Subcutaneous abdominal adipose tissue (tissue), 5 donors: ENCODE measurements around the gene CD2AP.

Experiments
- H3K27ac ChIP-seq: one replicate; pipeline ENCODE4 v1.7.0; 2013; ENCODE audit warnings: low read depth, mild to moderate bottlenecking, inconsistent platforms, low read length, moderate library complexity
- H3K27me3 ChIP-seq, 5 donors: one replicate each; pipeline ENCODE4 v1.7.0; 2013; ENCODE audit warnings: low read length in 5 of 5, inconsistent platforms in 1 of 5; ENCODE audit not compliant: control insufficient read depth in 5 of 5, insufficient read depth in 4 of 5
- H3K36me3 ChIP-seq, 5 donors: one replicate each; pipeline ENCODE4 v1.7.0; 2013; ENCODE audit warnings: low read length in 5 of 5; ENCODE audit not compliant: control insufficient read depth in 5 of 5, insufficient read depth in 5 of 5
- H3K4me1 ChIP-seq, 5 donors: one replicate each; pipeline ENCODE4 v1.7.0; 2013; ENCODE audit warnings: low read length in 5 of 5, mild to moderate bottlenecking in 3 of 5, moderate library complexity in 1 of 5; ENCODE audit not compliant: control insufficient read depth in 5 of 5, insufficient read depth in 5 of 5
- H3K4me3 ChIP-seq, 5 donors: one replicate each; pipeline ENCODE4 v1.7.0; 2013; ENCODE audit warnings: low read length in 5 of 5, low read depth in 1 of 5
- H3K9ac ChIP-seq, 5 donors: one replicate each; pipeline ENCODE4 v1.7.0; 2013; ENCODE audit warnings: low read length in 5 of 5, mild to moderate bottlenecking in 4 of 5, moderate library complexity in 3 of 5
- H3K9me3 ChIP-seq, 5 donors: one replicate each; pipeline ENCODE4 v1.7.0; 2013; ENCODE audit warnings: low read length in 5 of 5; ENCODE audit not compliant: control insufficient read depth in 5 of 5
- donor health status: healthy.
- donor health status: healthy.
- donor health status: healthy.
- donor health status: healthy.
- donor health status: healthy.

The CD2AP gene

GRCh38 chr6:47648031-47648430 is 170.4 kb downstream of the CD2AP start:
- no peaks in the 10 kb centered on the region for H3K9me3 ChIP-seq
- no peak overlapping the region for H3K4me3 ChIP-seq
- no peaks in the 10 kb centered on the region for H3K36me3 ChIP-seq
- H3K27me3 ChIP-seq: no peaks in the 10 kb centered on the region
- peaks cover 0 to 12% (median 7%) of the 10 kb centered on the region in 5 donors for H3K4me1 ChIP-seq
- no peak overlapping the region for H3K9ac ChIP-seq
- no peak overlapping the region for H3K27ac ChIP-seq

GRCh38 chr6:47650553-47651432 is 173.2 kb downstream of the CD2AP start:
- Histone ChIP-seq H3K9me3 (no peaks in the 10 kb centered on the region), H3K4me1 (peaks cover 0 to 12% (median 7%) of the 10 kb centered on the region in 5 donors), H3K4me3 (no peak overlapping the region), H3K27me3 (no peaks in the 10 kb centered on the region), H3K9ac (no peak overlapping the region), H3K27ac (no peak overlapping the region), H3K36me3 (no peaks in the 10 kb centered on the region)

GRCh38 chr6:47651505-47651944 is 173.9 kb downstream of the CD2AP start:
- Histone ChIP-seq H3K9me3 (no peaks in the 10 kb centered on the region), H3K27ac (no peak overlapping the region)

GRCh38 chr6:47653706-47654105 is 176.1 kb downstream of the CD2AP start:
- no peak overlapping the region for H3K9ac ChIP-seq
- no peak overlapping the region for H3K27ac ChIP-seq
- H3K4me3 ChIP-seq: no peak overlapping the region
- H3K36me3 ChIP-seq: no peaks in the 10 kb centered on the region
- H3K4me1 ChIP-seq: peaks cover 0 to 17% (median 7%) of the 10 kb centered on the region in 5 donors
- H3K27me3 ChIP-seq: no peaks in the 10 kb centered on the region
- no peaks in the 10 kb centered on the region for H3K9me3 ChIP-seq

More at GRCh38 chr6:47651505-47651944, 173.9 kb downstream of the CD2AP start:
- Histone ChIP-seq H3K4me3 (peak overlapping the region in 1 of 5 donors; percentile 25), H3K36me3 (no peaks in the 10 kb centered on the region), H3K4me1 (peaks cover 0 to 17% (median 7%) of the 10 kb centered on the region in 5 donors), H3K27me3 (no peaks in the 10 kb centered on the region), H3K9ac (no peak overlapping the region)

- Histone ChIP-seq H3K27me3 (no peaks in the 10 kb centered on the region), H3K27ac (no peak overlapping the region), H3K4me3 (no peak overlapping the region), H3K36me3 (no peaks in the 10 kb centered on the region), H3K9me3 (no peaks in the 10 kb centered on the region), H3K9ac (no peak overlapping the region), H3K4me1 (peaks cover 0 to 17% (median 7%) of the 10 kb centered on the region in 5 donors)
Observed at GRCh38 chr6:47654255-47654654, 176.7 kb downstream of the CD2AP start.

- H3K4me3 ChIP-seq: no peak overlapping the region
Observed at GRCh38 chr6:47655719-47656595, 178.4 kb downstream of the CD2AP start.

GRCh38 chr6:47661960-47662359 is 184.4 kb downstream of the CD2AP start:
- Histone ChIP-seq H3K27me3 (no peaks in the 10 kb centered on the region), H3K9ac (no peak overlapping the region), H3K4me1 (peaks cover 0 to 2% (median 0%) of the 10 kb centered on the region in 5 donors), H3K36me3 (no peaks in the 10 kb centered on the region), H3K9me3 (no peaks in the 10 kb centered on the region), H3K27ac (no peak overlapping the region), H3K4me3 (no peak overlapping the region)

More at GRCh38 chr6:47655719-47656595, 178.4 kb downstream of the CD2AP start:
- Histone ChIP-seq H3K27me3 (no peaks in the 10 kb centered on the region), H3K4me1 (peaks cover 0 to 15% (median 5%) of the 10 kb centered on the region in 5 donors), H3K9ac (no peak overlapping the region), H3K27ac (no peak overlapping the region), H3K36me3 (no peaks in the 10 kb centered on the region), H3K9me3 (no peaks in the 10 kb centered on the region)

- H3K9me3 ChIP-seq: no peaks in the 10 kb centered on the region
Observed at GRCh38 chr6:47663462-47664216, 186.1 kb downstream of the CD2AP start.

GRCh38 chr6:47665112-47665511 is 187.5 kb downstream of the CD2AP start:
- Histone ChIP-seq H3K9me3 (no peaks in the 10 kb centered on the region), H3K4me3 (no peak overlapping the region), H3K9ac (no peak overlapping the region), H3K27me3 (no peaks in the 10 kb centered on the region), H3K27ac (no peak overlapping the region), H3K36me3 (no peaks in the 10 kb centered on the region), H3K4me1 (peaks cover 0 to 8% (median 6%) of the 10 kb centered on the region in 5 donors)

More at GRCh38 chr6:47663462-47664216, 186.1 kb downstream of the CD2AP start:
- no peaks in the 10 kb centered on the region for H3K36me3 ChIP-seq
- no peak overlapping the region for H3K27ac ChIP-seq
- H3K4me1 ChIP-seq: peaks cover 0 to 2% (median 0%) of the 10 kb centered on the region in 5 donors
- H3K4me3 ChIP-seq: no peak overlapping the region
- H3K9ac ChIP-seq: no peak overlapping the region
- no peaks in the 10 kb centered on the region for H3K27me3 ChIP-seq
